HepG2 (cell line): ENCODE measurements around the gene MUL1. TPM values are rescaled to one million over a fixed set of nuclear protein-coding genes. Genes with fewer than 3 reads are reported as not detected.

Experiments used
- ATAC-seq: fragments of 200-7000 bp; cut with Tn5 transposase; 3 replicates; pipeline ENCODE4 v1.9.1; 2020; ENCODE audit warnings: mild to moderate bottlenecking, moderate library complexity
- BruUV-seq: library from RNA; stranded (reverse); fragments of 400-500 nt; replicated peaks from 2 replicates; lab custom pipeline; 2021; lab: Mats Ljungman, UMichigan
- CTCF ChIA-PET: fragments of 300-600 bp; formaldehyde crosslinking; extraction: SDS; loops from one replicate; lab custom pipeline; 2021; ENCODE audit warnings: low total read pairs, inconsistent platforms, low intra/inter-chr PET ratio; lab: Yijun Ruan, JAX
- POLR2A ChIA-PET: fragments of 350-600 bp; sonication (Branson Sonifier 250); formaldehyde crosslinking; loops from one replicate; lab custom pipeline; 2020; ENCODE audit warnings: antibody characterized with exemption, inconsistent platforms; lab: Yijun Ruan, JAX
- DNase-seq: peaks from one replicate; pipeline ENCODE4 v3.0.0-alpha.2; 2015; ENCODE audit warnings: low spot score
- FAIRE-seq: peaks from 3 replicates; lab custom pipeline; 2011; peaks lifted over from hg19 to GRCh38; lab: Jason Lieb, UNC
- H2AFZ ChIP-seq: one replicate; pipeline ENCODE4 v1.6.1; 2011; ENCODE audit warnings: low read length, inconsistent platforms
- H3K27ac ChIP-seq: fragments of 300-600 bp; 3 replicates; pipeline ENCODE4 v1.8.0; 2011; ENCODE audit warnings: mixed run types, mild to moderate bottlenecking, mixed read lengths, low read length, inconsistent platforms; ENCODE audit not compliant: insufficient read depth; ENCODE audit errors: extremely low read length
- H3K27me3 ChIP-seq, 2 experiments: fragments of 200-600 bp in 1 of 2; 2 replicates in 1 of 2; 3 replicates in 1 of 2; pipeline versions ENCODE4 v1.6.0 to v1.8.0; 2011; ENCODE audit warnings: low read length in 2 of 2, mild to moderate bottlenecking in 2 of 2, moderate library complexity in 2 of 2, inconsistent platforms in 1 of 2; ENCODE audit not compliant: insufficient read depth in 2 of 2, control insufficient read depth in 1 of 2
- H3K36me3 ChIP-seq, 2 experiments: fragments of 200-600 bp in 1 of 2; replicated peaks in 1 of 2; 2 replicates in 1 of 2; 3 replicates in 1 of 2; pipeline versions ENCODE4 v1.5.1 to v1.8.0; 2011; ENCODE audit warnings: low read length in 2 of 2, inconsistent platforms in 1 of 2; ENCODE audit not compliant: insufficient read depth in 2 of 2, control insufficient read depth in 1 of 2
- H3K4me1 ChIP-seq: 2 replicates; pipeline ENCODE4 v1.5.1; 2012; ENCODE audit warnings: low read length, inconsistent platforms; ENCODE audit not compliant: insufficient read depth
- H3K4me2 ChIP-seq: 2 replicates; pipeline ENCODE4 v1.6.0; 2011; ENCODE audit warnings: low read depth, low read length, inconsistent platforms
- H3K4me3 ChIP-seq, 3 experiments: fragments of 200-600 bp in 1 of 3; sonication (generic), shearing (Covaris generic) in 1 of 3; replicated peaks in 1 of 3; 2 replicates each; pipeline ENCODE4 v1.5.1; 2011 to 2016; ENCODE audit warnings: low read length in 3 of 3, inconsistent platforms in 2 of 3, low read depth in 2 of 3, mild to moderate bottlenecking in 2 of 3, control low read depth in 1 of 3, mixed read lengths in 1 of 3; ENCODE audit not compliant: insufficient read depth in 1 of 3
- H3K79me2 ChIP-seq: one replicate; pipeline ENCODE4 v1.6.1; 2011; ENCODE audit warnings: low read length, inconsistent platforms; ENCODE audit not compliant: insufficient read depth
- H3K9ac ChIP-seq: 2 replicates; pipeline ENCODE4 v1.6.0; 2011; ENCODE audit warnings: mild to moderate bottlenecking, low read depth, low read length, inconsistent platforms; ENCODE audit not compliant: insufficient read depth
- H3K9me3 ChIP-seq: 2 replicates; pipeline ENCODE4 v1.5.1; 2012; ENCODE audit warnings: mild to moderate bottlenecking, low read length
- H4K20me1 ChIP-seq: 2 replicates; pipeline ENCODE4 v1.6.0; 2011; ENCODE audit warnings: inconsistent platforms, mild to moderate bottlenecking, low read length, moderate library complexity; ENCODE audit not compliant: insufficient read depth
- EHMT2 ChIP-seq: fragments of 200-600 bp; sonication (generic); IDR thresholded peaks from 2 replicates; pipeline ENCODE4 v1.7.0; 2017; ENCODE audit warnings: antibody characterized with exemption, low read depth, low read length, borderline replicate concordance
- JUND ChIP-seq: sonication (generic); formaldehyde crosslinking; IDR thresholded peaks from 2 replicates; pipeline ENCODE4 v1.8.0; 2022; ENCODE audit warnings: mild to moderate bottlenecking, missing genetic modification reagents
- MIER3 ChIP-seq: IDR thresholded peaks from 2 replicates; pipeline ENCODE4 v1.6.1; 2016; ENCODE audit warnings: missing compliant biosample characterization, borderline replicate concordance
- PBX2 ChIP-seq: IDR thresholded peaks from 2 replicates; pipeline ENCODE4 v1.6.1; 2016; ENCODE audit warnings: control low read depth
- RFX1 ChIP-seq: fragments of 450-650 bp; IDR thresholded peaks from 2 replicates; pipeline ENCODE4 v1.6.1; 2017
- THAP8 ChIP-seq: sonication (generic); formaldehyde crosslinking; IDR thresholded peaks from 2 replicates; pipeline ENCODE4 v1.5.1; 2020; ENCODE audit warnings: missing genetic modification reagents, mild to moderate bottlenecking, borderline replicate concordance
- ZSCAN25 ChIP-seq: sonication (generic); formaldehyde crosslinking; IDR thresholded peaks from 2 replicates; pipeline ENCODE4 v1.8.0; 2022; ENCODE audit warnings: mild to moderate bottlenecking, missing genetic modification reagents
- WGBS: methylation state at CpG from one replicate; pipeline ENCODE4 v1.1.6; 2017; ENCODE audit warnings: low lambda C conversion rate; 5-methylcytosine and 5-hydroxymethylcytosine counted together
- in situ Hi-C: cut with HindIII; loops from 2 replicates; pipeline ENCODE4 v1.10.0; 2017; ENCODE audit warnings: low pct_unique_long_range_greater_than_20kb; ENCODE audit not compliant: extremely low pct_ligation_motif_present
- intact Hi-C: fragments of 100-400 bp; cut with micrococcal nuclease; formaldehyde crosslinking; loops from one replicate; pipeline ENCODE4 v1.10.0; 2022; ENCODE audit not compliant: unreplicated experiment
- polyA plus RNA-seq, 8 experiments: library from polyadenylated mRNA; depleted of rRNA in 3 of 8; stranded (reverse) in 7 of 8; unstranded in 1 of 8; fragments of >200 nt; fragmentation: Illumina TruSeq in 4 of 8; extraction: Trizol in 4 of 8; gene quantifications; 2 replicates each; pipeline versions ENCODE4 v1.2.1 to v1.2.3, GENCODE V29; 2011 to 2016; ENCODE audit warnings: low read depth in 4 of 8, missing spikeins in 1 of 8, mixed read lengths in 1 of 8; ENCODE audit not compliant: insufficient read depth in 1 of 8
- total RNA-seq, 5 experiments: library from RNA; depleted of rRNA; stranded (reverse); fragments of >200 nt; fragmentation: Illumina TruSeq; extraction: Trizol; gene quantifications; 2 replicates each; pipeline ENCODE4 v1.2.3, GENCODE V29; 2016; ENCODE audit warnings: low read depth in 1 of 5

The MUL1 gene
- total and polyA plus RNA-seq, 2 of the 13 experiments (the other 11 are each of a cell fraction or from before 2014, with no cell fraction given), result 21.5 to 26.5 TPM

GRCh38 chr1:20533635-20534034 lies 25.7 kb upstream of the MUL1 start (continued):
- TF ChIP-seq MIER3, result no peak
- no peak for TF ChIP-seq THAP8 (CRISPR knock-in tag)
- TF ChIP-seq EHMT2, result no peak
- no peak for TF ChIP-seq ZSCAN25 (CRISPR knock-in tag)

- no peak for FAIRE-seq
- TF ChIP-seq RFX1, result peak; percentile 34; the same call in 1 of the 2 replicates
- no peak for TF ChIP-seq JUND (CRISPR knock-in tag)
- TF ChIP-seq, all 625 proteins: peak for 1
- CTCF ChIA-PET, result no interaction called here
These were observed 22.9 kb upstream of the MUL1 start for GRCh38 chr1:20530901-20531300.

GRCh38 chr1:20530306-20530705 lies 22.4 kb upstream of the MUL1 start:
- 3% methylated on average over 8 of the region's 8 CpGs for WGBS
- CTCF ChIA-PET, result no interaction called here
- TF ChIP-seq PBX2 (CRISPR knock-in tag), result no peak

More at GRCh38 chr1:20530901-20531300, 22.9 kb upstream of the MUL1 start:
- H3K9ac ChIP-seq, result no peak overlapping the region
- 10% methylated on average over 6 of the region's 6 CpGs for WGBS
- ATAC-seq (no peak), DNase-seq (no peak)
- H3K36me3 ChIP-seq, result no peaks in the 10 kb centered on the region
- no peak overlapping the region for H3K4me2 ChIP-seq
- in situ Hi-C loops, result loop anchor here (5.0 kb wide), 1 partner anchor 106 kb away; no protein-coding TSS in a partner anchor
- POLR2A ChIA-PET, result no interaction called here
- intact Hi-C loops, result no loop called here
- no peak overlapping the region for H3K4me3 ChIP-seq
- no peaks in the 10 kb centered on the region for H4K20me1 ChIP-seq
- peaks cover 7% of the 10 kb centered on the region for H3K4me1 ChIP-seq
- no TSS peak for BruUV-seq
- no peak overlapping the region for H2AFZ ChIP-seq
- H3K27ac ChIP-seq, result no peak overlapping the region
- no peaks in the 10 kb centered on the region for H3K79me2 ChIP-seq
- no peaks in the 10 kb centered on the region for H3K9me3 ChIP-seq
- H3K27me3 ChIP-seq, result peaks cover 3 to 41% of the 10 kb centered on the region in 2 experiments; a peak in 4 of 5 replicates

More at GRCh38 chr1:20530306-20530705, 22.4 kb upstream of the MUL1 start:
- H3K9ac ChIP-seq, result no peak overlapping the region
- no peak overlapping the region for H3K4me3 ChIP-seq
- no peaks in the 10 kb centered on the region for H3K79me2 ChIP-seq
- H2AFZ ChIP-seq, result no peak overlapping the region
- no peak overlapping the region for H3K4me2 ChIP-seq
- peaks cover 7% of the 10 kb centered on the region for H3K4me1 ChIP-seq
- POLR2A ChIA-PET, result no interaction called here
- H3K36me3 ChIP-seq, result no peaks in the 10 kb centered on the region
- in situ Hi-C loops, result loop anchor here (5.0 kb wide), 1 partner anchor 107 kb away; no protein-coding TSS in a partner anchor
- no peaks in the 10 kb centered on the region for H4K20me1 ChIP-seq
- no peak overlapping the region for H3K27ac ChIP-seq
- peaks cover 3 to 35% of the 10 kb centered on the region in 2 experiments; a peak in 4 of 5 replicates for H3K27me3 ChIP-seq
- H3K9me3 ChIP-seq, result no peaks in the 10 kb centered on the region
- intact Hi-C loops, result no loop called here
- DNase-seq (no peak), FAIRE-seq (no peak), ATAC-seq (no peak)
- BruUV-seq, result no TSS peak
